Natural killer cell treated with Interleukin-12 subunit alpha and Interleukin-12 subunit beta and Interleukin-15 and Interleukin-18, amount 100 ng/mL, for 72 hours (primary cell): ENCODE measurements around the gene BEGAIN. TPM values are rescaled to one million over a fixed set of nuclear protein-coding genes. Genes with fewer than 3 reads are reported as not detected.
A peak's percentile ranks its signal among the peaks of the same experiment; 100 is the strongest.

Source experiments
- ATAC-seq, 2 donors: fragments of 150-1000 bp; cut with Tn5 transposase in 1 of 2; sonication (Bioruptor Pico), chemical (Tn5 transposase) in 1 of 2; 2 replicates each; pipeline ENCODE4 v1.10.0; 2021
- DNase-seq: peaks from one replicate; pipeline ENCODE4 v3.0.0; 2022; ENCODE audit warnings: low spot score
- H3K27ac Mint-ChIP-seq, 2 donors: 1 replicate in 1 of 2; 2 replicates in 1 of 2; pipeline ENCODE4 v1.8.0; 2022; ENCODE audit warnings: mixed read lengths in 2 of 2, mild to moderate bottlenecking in 1 of 2, moderate library complexity in 1 of 2
- H3K27me3 Mint-ChIP-seq, 2 donors: 1 replicate in 1 of 2; 2 replicates in 1 of 2; pipeline ENCODE4 v1.8.0; 2022; ENCODE audit warnings: mixed read lengths in 2 of 2
- H3K36me3 Mint-ChIP-seq: one replicate; pipeline ENCODE4 v1.8.0; 2022; ENCODE audit warnings: mixed read lengths
- H3K4me1 Mint-ChIP-seq, 2 donors: 1 replicate in 1 of 2; 2 replicates in 1 of 2; pipeline ENCODE4 v1.8.0; 2022; ENCODE audit warnings: low read depth in 2 of 2, mixed read lengths in 2 of 2, mild to moderate bottlenecking in 1 of 2
- H3K4me3 Mint-ChIP-seq: one replicate; pipeline ENCODE4 v1.8.0; 2022; ENCODE audit warnings: mixed read lengths
- H3K9me3 Mint-ChIP-seq: 2 replicates; pipeline ENCODE4 v1.8.0; 2022; ENCODE audit warnings: mixed read lengths
- total RNA-seq, 2 donors: library from RNA; stranded (reverse); gene quantifications; one replicate each; pipeline ENCODE4 v1.2.3, GENCODE V29; 2022

The BEGAIN gene
- total RNA-seq, 2 donors from 2014 or later, result not detected

- H3K27me3 Mint-ChIP-seq, result no peaks in the 10 kb centered on the region
- H3K27ac Mint-ChIP-seq, result no peak overlapping the region
- no peaks in the 10 kb centered on the region for H3K36me3 Mint-ChIP-seq
- H3K4me1 Mint-ChIP-seq, result peaks cover 0 to 2% of the 10 kb centered on the region in 2 donors
- no peak for ATAC-seq
- no peak for DNase-seq
- no peak overlapping the region for H3K4me3 Mint-ChIP-seq
- H3K9me3 Mint-ChIP-seq, result no peaks in the 10 kb centered on the region
Measured at GRCh38 chr14:100498068-100498467, 89.1 kb downstream of the BEGAIN start.

GRCh38 chr14:100495917-100496316 is 91.3 kb downstream of the BEGAIN start:
- H3K36me3 Mint-ChIP-seq, result no peaks in the 10 kb centered on the region
- no peak overlapping the region for H3K4me3 Mint-ChIP-seq
- H3K27me3 Mint-ChIP-seq, result no peaks in the 10 kb centered on the region
- DNase-seq (no peak), ATAC-seq (no peak)
- no peak overlapping the region for H3K27ac Mint-ChIP-seq
- H3K4me1 Mint-ChIP-seq, result peaks cover 0 to 2% of the 10 kb centered on the region in 2 donors
- H3K9me3 Mint-ChIP-seq, result no peaks in the 10 kb centered on the region

GRCh38 chr14:100494645-100495044 is 92.6 kb downstream of the BEGAIN start:
- Mint-ChIP-seq H3K36me3 (no peaks in the 10 kb centered on the region), H3K27ac (no peak overlapping the region), H3K4me1 (no peaks in the 10 kb centered on the region), H3K27me3 (no peaks in the 10 kb centered on the region), H3K9me3 (no peaks in the 10 kb centered on the region), H3K4me3 (no peak overlapping the region)
- no peak for ATAC-seq
- no peak for DNase-seq

- no peak overlapping the region for H3K27ac Mint-ChIP-seq
- ATAC-seq (no peak), DNase-seq (no peak)
- H3K4me3 Mint-ChIP-seq, result no peak overlapping the region
- H3K9me3 Mint-ChIP-seq, result no peaks in the 10 kb centered on the region
- peaks cover 9 to 23% of the 10 kb centered on the region in 2 donors for H3K4me1 Mint-ChIP-seq
- H3K27me3 Mint-ChIP-seq, result no peaks in the 10 kb centered on the region
- H3K36me3 Mint-ChIP-seq, result peaks cover 2% of the 10 kb centered on the region
Measured at GRCh38 chr14:100490252-100490651, 97.0 kb downstream of the BEGAIN start.

DNA sequence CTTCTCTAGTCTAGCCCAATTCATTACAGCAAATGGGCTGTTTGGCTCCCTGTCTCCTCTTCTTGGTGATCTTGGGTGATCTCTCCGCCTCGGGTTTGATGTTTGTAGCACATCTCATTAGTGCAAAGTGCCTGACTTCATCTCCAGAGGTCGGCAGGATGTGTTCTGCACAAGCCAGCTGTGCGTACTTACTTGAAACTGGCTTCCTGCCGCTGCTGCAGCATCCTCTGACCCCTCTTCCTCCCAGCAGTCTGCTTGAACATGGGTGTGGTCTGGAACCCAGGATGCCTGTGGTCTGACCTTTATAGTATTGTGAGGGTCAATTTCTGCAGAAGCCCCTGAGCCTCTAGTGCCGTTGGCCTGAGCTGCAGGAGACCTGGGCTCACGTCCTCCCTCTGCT is 99.2 kb downstream of the BEGAIN start:
- DNase-seq (no peak), ATAC-seq (peak in 1 of 2 donors; percentile 51)
- H3K27me3 Mint-ChIP-seq, result no peaks in the 10 kb centered on the region
- no peaks in the 10 kb centered on the region for H3K9me3 Mint-ChIP-seq
- H3K36me3 Mint-ChIP-seq, result peaks cover 8% of the 10 kb centered on the region
- peak overlapping the region; percentile 41 for H3K4me3 Mint-ChIP-seq
- peaks cover 11 to 23% of the 10 kb centered on the region in 2 donors for H3K4me1 Mint-ChIP-seq
- peak overlapping the region in 1 of 2 donors; percentile 1 for H3K27ac Mint-ChIP-seq

- H3K4me1 Mint-ChIP-seq, result peaks cover 11 to 23% of the 10 kb centered on the region in 2 donors
- H3K36me3 Mint-ChIP-seq, result peaks cover 8% of the 10 kb centered on the region
- no peaks in the 10 kb centered on the region for H3K9me3 Mint-ChIP-seq
- H3K27me3 Mint-ChIP-seq, result no peaks in the 10 kb centered on the region
- peak overlapping the region in 1 of 2 donors; percentile 1 for H3K27ac Mint-ChIP-seq
- peak in 1 of 2 donors; percentile 53 for ATAC-seq
- H3K4me3 Mint-ChIP-seq, result no peak overlapping the region
- no peak for DNase-seq
Measured at GRCh38 chr14:100487304-100487703, 99.9 kb downstream of the BEGAIN start.

Other genes starting within 250 kb of the BEGAIN start
- 1 to 10 TPM; 6.4 to 7.0 TPM for gene WDR25, start 210.9 kb downstream of the BEGAIN start, total RNA-seq
- not detected for gene DLK1, start 139.5 kb upstream of the BEGAIN start, total RNA-seq
- not detected for gene MEG3, start 238.7 kb upstream of the BEGAIN start, total RNA-seq